GM12892 (cell line): Measurements from ENCODE around the gene GRM7.

Source experiments
- DNase-seq: peaks from one replicate; pipeline ENCODE4 v3.0.0; 2011; ENCODE audit not compliant: insufficient read length
- FAIRE-seq: peaks from 2 replicates; lab custom pipeline; 2011; peaks lifted over from hg19 to GRCh38; lab: Jason Lieb, UNC
- POLR2A ChIP-seq: IDR thresholded peaks from 2 replicates; pipeline ENCODE4 v1.6.1; 2011; ENCODE audit warnings: low read depth, low read length, control low read depth
- POLR2AphosphoS5 ChIP-seq: IDR thresholded peaks from 2 replicates; pipeline ENCODE4 v1.6.1; 2011; ENCODE audit warnings: low read depth, low read length, control low read depth
- TAF1 ChIP-seq: IDR thresholded peaks from 2 replicates; pipeline ENCODE4 v1.6.1; 2011; ENCODE audit warnings: low read depth, mild to moderate bottlenecking, control low read depth, low read length, borderline replicate concordance

Gene GRM7

DNA sequence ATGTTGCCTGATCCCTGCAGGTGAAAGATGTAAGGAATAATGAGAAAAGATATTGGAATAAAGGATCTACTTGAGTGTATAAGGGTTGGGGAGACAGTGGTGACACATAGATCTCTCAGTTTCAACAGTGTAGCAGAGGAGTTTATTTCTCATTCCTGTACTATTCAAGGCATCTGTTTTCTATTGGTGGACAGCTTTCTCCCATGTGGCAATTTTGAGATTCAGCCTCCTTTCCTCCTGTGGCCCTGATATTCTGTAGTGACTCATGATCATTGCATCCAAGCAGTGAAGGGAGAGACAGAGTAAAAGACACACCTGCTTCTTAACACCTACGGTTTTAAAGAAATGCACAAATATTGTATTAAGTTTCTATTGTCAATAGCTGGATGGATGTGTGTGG, 327.6 kb downstream of the GRM7 start:
- TF ChIP-seq TAF1: no peak
- TF ChIP-seq POLR2A: no peak
- no peak for TF ChIP-seq POLR2AphosphoS5
- FAIRE-seq (no peak), DNase-seq (no peak)

DNA sequence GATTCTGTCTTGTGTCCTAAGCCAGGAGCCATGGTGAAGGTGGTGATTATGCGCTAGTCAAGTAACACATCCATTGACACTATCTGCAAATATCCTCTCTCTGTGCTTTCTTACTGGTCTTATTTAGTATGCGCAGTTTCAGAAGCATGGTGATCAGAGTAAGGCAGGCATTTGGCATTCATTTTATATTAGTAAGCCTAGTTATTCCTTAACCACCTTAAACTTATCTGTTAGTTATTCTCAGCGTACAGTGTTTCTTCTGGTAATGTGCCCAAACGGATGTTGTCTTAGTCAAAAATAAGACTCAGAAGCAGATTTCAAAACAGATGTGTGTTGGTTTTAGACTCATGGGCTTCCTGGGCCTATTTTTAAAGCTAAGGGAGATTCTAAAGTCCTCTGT, 329.2 kb downstream of the GRM7 start:
- FAIRE-seq (no peak), DNase-seq (no peak)
- TF ChIP-seq POLR2A (no peak), TAF1 (no peak), POLR2AphosphoS5 (no peak)

DNA sequence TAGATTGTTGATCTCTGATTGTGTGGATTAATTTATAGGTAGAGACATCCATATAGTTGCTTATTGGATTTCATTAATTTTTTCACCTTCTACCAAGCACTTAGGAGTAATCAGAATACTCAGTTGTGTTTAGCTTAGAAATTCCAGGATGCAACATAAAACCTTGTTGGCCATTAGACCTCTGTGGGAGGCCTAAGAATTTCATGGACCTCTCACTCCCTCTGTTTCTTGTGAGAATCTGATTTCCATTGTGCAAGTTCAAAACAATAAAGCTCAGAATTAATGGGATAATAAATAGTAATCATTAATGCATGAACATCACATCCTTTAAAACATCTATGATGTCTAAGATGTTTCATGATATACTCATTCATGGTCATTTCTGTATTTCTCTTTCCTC, 332.4 kb downstream of the GRM7 start:
- FAIRE-seq (no peak), DNase-seq (no peak)
- TF ChIP-seq POLR2A (no peak), TAF1 (no peak), POLR2AphosphoS5 (no peak)

DNA sequence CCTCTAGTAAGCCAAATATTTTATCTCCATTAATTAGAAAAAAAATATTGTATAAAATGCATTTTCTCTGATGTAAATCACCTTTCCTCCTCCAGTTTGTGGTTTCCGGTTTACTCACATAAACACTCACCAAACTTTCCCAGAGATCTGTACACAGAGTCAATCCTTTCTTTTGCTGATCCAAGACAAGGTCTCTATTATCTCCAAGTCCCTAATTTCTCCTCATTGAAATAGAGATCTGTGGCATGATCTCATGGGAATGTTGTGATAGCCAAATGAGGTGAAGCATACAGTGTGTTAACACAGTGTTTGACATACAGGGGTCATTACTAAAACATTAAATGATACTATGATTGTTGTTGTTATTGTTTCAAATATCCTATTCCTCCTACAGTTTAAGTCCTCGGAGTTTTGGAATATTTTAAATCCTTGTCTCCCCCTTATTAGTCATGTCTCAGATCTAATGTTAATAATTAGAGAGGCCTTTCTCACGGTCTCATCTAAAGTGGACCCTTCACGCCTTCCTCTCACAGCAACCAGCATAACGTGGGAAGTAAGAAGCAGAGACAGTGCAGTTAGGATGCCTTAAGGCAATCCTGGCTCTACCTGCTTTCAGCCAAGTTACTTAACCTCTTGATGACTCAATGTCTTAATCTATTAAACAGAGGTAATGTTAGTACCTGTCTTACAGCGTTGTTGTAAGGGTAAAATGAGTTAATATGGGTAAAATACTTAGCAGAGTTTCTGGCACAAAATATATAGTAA, 333.3 kb downstream of the GRM7 start:
- no peak for TF ChIP-seq POLR2A
- TF ChIP-seq TAF1: no peak
- no peak for TF ChIP-seq POLR2AphosphoS5
- no peak for DNase-seq
- FAIRE-seq: no peak

DNA sequence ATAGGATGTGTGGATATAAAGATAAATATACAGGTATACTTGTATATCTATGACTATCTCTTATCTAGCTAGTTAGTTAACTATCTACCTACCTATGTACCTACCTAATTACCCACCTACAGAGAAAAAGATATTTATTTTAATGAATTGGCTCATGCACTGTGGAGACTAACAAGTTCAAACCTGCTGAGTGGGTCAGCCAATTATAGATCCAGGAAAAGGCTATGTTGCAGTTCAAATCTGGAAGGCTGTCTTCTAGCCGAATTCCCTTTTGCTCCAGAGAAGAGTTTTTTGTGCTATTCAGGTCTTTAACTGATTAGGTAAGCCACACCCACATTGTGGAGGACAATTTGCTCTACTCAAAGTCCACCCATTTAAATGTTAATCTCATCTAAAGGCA, 335.0 kb downstream of the GRM7 start:
- FAIRE-seq (no peak), DNase-seq (no peak)
- no peak for TF ChIP-seq TAF1
- TF ChIP-seq POLR2A: no peak
- TF ChIP-seq POLR2AphosphoS5: no peak

DNA sequence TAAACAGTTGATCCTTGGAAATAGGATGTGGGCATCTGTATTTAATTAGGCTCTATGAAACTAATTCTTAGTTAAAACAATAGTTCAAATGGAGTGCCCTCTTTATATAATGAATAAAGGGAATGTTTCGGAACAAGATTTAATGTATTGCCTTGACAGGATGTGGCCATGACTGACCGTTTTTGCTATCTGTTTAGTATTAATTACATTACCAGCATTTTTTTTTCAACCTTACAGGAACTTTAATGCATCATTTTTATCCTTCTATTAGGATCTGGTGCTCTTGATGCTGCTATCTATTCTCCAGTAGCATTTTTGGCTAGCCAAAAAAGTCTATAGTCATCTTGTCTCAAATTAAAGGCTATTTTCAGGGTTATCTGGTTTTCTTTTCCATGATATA, 340.9 kb downstream of the GRM7 start:
- DNase-seq (no peak), FAIRE-seq (no peak)
- no peak for TF ChIP-seq POLR2AphosphoS5
- TF ChIP-seq POLR2A: no peak
- no peak for TF ChIP-seq TAF1

DNA sequence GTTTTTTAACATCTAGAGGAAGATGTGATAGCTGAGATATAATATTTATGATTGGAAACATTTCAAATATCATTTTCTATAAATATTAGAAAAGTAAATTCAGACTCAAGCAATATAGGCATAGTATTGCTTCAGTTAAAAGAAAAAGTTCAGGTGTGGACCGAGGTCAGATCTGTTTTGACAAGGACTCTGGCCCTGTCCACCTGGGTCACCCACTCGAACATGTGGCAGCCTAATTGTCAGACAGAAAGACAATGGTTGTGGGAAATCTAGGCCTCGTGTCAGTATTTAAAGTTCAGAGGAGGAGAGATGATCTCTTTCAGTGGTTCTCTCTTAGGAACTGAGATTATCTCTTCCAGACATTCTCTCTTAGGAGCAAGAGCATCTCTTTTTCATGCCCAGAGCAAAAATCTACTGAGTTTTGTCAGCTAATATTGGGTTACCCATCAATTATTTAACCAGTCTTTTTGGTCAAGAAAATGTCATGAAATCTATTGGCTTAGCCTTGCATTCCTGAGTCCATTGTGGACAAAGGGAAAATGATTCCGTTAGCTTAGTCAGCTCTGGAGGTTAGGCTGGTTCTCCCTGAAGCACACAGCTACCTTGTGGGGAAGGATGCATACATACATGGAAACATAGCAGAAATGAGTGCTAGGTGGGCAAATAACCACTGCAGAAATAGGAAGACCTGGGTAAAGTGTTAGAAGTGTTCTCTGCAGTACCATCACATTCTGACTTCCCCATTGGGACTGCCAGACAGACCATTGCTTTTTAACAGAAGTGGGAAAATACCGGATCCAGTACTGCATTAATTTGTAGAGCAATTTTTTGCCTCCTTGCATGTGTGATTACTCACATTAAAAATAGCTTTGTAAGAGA, 343.3 kb downstream of the GRM7 start:
- FAIRE-seq: no peak
- no peak for DNase-seq
- TF ChIP-seq POLR2A (no peak), TAF1 (no peak), POLR2AphosphoS5 (no peak)

DNA sequence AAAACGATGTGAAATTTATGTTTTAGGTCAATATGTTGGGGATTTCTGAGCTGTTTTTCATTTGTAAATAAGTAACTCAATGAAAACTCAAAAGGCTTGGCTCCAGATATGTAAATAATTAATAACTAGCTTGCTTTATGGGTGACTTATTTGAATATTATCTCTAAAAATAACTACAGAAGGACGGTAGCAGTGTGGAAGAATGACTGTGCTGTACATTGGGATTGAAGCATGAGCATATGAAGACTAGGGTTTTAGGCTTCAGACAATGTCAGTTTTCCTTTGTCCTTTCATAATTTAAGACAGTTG, 343.9 kb downstream of the GRM7 start:
- no peak for TF ChIP-seq TAF1
- TF ChIP-seq POLR2A: no peak
- TF ChIP-seq POLR2AphosphoS5: no peak
- no peak for FAIRE-seq
- DNase-seq: no peak

DNA sequence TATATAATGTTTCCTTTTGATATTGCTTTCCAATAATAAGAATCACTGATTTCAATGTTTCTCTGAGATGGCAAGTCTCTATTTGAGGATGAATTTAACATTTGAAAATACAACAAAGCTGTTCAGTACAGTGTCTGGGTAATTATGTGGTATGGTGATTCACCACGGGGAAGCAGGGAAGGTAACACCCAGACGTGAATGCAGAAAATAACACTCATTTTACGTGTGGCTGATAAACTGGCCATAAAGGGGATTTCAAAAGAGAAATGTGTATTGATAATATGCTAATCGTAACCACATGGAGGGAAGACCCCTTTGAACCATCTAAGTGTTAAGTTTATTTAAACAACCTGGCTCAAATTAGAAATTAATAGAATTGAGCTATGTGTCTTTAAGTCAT, 344.6 kb downstream of the GRM7 start:
- no peak for DNase-seq
- peak; percentile 44 for FAIRE-seq
- no peak for TF ChIP-seq POLR2AphosphoS5
- TF ChIP-seq POLR2A: no peak
- no peak for TF ChIP-seq TAF1

DNA sequence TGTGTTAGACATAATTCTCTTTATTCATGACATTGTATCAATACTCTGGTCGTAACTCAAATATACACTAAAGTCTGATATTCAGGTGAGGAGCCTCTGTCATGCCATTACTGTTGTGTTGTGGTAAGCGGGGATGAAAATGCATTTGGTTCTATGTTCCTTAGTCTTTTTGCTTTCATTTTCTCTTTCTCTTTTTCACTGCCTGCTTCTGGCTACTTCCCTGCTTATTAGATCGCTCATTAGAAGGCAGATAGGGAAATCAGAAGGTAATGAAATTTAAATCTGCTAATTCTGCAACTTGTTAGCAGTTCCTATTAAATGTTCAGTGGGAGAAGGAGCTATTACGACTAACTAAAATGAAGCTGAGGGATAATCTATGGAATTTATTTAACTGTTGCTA, 345.0 kb downstream of the GRM7 start:
- FAIRE-seq: no peak
- TF ChIP-seq POLR2A: no peak
- no peak for DNase-seq

DNA sequence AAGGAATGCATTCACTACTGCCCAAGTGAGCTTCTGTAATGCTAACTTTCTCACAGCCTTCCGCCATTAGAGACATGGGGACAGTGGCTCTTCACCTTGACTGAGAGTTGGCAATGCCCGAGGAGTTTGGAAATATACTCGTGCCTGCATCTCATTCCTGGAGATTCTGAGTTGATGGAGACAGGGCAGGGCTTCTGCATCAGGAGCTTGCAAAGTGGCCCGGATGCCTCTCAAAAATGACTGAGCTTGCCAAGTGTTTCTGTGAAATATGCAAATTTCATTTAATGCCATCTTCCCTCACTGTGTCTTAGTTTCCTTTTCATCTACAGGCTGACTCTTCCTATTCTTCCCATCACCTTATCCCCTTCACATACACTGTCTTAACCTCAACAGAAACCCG, 346.2 kb downstream of the GRM7 start:
- FAIRE-seq (peak; percentile 14), DNase-seq (no peak)
- TF ChIP-seq TAF1: no peak
- TF ChIP-seq POLR2AphosphoS5: no peak
- no peak for TF ChIP-seq POLR2A

DNA sequence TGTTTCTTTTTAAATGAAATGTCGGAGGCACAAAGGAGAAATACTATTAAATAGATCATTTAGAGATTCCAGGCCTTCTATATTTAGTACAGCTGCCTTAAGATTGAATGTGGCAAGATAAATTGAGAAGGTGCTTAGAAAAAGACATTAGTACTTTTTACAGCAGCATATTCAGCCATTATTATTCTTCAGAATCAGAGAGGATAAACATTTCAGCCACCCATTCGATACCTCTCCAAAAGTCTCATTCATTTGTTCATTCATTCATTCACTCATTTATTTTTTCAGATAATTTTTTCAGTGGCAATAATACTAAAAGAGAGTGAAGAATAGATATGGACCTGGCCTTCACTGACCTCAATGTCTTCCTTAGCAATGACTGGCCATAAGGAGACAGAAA, 347.0 kb downstream of the GRM7 start:
- no peak for TF ChIP-seq POLR2AphosphoS5
- TF ChIP-seq TAF1: no peak
- no peak for TF ChIP-seq POLR2A
- DNase-seq (no peak), FAIRE-seq (no peak)
